T1000 (cell line): Measurements from ENCODE around the gene OPCML.

Experiments
- DNase-seq: peaks from one replicate; lab custom pipeline; 2025; ENCODE audit warnings: mixed read lengths; lab: John Stamatoyannopoulos, UW

OPCML gene

DNA sequence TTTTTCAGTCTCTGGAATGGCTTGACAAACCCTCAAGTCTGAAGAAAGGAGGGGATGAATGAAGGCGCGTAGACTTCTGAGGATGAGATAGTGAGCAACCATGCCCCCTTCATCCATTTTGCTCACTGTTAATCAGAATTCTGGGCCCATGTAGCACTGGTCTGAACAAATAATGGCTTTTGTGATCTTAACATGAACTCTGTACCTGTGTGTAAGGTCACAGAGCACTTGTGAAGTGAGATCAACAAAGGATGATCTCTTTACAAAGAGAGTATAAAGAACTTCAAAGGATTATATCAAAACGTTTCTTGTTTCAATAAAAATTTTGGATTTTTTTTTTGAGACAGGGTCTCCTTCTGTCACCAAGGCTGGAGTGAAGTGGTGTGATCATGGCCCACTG is 976.7 kb downstream of the OPCML start:
- no peak for DNase-seq

DNA sequence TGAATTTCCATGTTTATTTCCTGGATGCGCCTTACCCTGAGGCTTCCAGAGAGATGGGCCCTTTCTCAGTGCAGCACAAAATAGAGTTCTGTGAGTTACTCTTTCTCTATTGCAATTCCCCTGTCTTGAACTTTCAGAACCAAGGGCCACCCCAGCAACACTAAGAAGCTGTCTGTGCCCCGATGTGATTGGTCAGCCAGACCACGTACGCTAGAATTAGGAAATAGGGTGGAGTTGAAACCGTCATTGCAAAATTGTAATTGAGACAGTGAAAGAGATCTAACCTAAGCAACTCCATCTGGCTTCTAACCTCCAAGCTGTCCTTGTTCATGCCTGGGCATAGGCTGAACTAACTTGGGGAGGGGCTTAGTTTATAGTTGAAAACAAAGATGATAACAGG is 981.3 kb downstream of the OPCML start:
- DNase-seq: no peak

DNA sequence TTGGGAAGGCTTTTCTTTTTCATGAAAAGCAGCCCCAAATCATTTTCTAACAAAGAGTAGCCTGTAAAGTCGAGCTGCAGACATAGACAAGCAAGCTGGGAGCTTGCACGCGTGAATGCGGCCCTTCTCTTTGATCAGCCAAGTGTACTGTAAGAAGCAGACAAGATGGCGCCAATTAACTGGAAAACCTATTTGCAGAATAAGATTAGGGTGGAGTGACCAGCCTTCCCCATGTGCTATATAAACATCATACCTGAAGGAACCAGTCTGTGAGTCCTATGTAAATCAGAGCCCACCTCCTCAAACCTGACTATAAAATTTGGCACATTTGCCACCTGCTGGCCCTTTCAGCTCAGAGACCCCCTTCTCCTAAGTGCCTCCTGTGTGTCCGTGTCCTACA is 982.7 kb downstream of the OPCML start:
- DNase-seq: no peak

DNA sequence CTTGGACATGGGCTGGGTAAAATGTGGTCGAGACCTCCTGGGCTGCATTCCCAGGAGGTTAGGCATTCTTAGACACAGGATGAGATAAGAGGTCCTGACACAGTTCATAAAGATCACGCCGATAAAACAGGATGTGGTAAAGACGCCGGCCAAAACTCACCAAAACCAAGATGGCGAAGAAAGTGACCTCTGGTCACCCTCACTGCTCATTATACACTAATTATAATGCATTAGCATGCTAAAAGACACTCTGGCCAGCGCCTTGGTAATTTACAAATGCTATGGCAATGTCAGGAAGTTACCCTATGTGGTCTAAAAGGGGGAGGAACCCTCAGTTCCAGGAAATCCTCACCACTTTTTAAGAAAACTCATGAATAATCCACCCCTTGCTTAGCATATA is 983.3 kb downstream of the OPCML start:
- no peak for DNase-seq

DNA sequence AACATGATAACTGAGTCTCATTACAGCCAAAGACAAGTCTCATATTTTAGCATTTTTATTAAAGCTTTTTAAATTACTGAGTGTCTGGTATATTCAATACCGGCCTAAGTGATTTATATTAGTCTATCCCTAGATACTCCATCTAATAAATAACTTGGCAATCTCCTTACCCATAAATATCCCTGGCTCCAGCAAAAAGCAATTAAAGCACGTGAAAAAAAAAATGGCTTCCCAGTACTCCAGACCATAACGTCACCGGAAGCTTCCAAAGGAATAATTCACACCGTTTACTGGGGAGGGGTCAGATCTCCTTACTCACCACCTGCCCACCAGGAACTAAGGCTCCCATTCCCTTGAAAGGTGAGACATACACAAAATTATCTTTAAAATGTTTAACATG is 988.3 kb downstream of the OPCML start:
- DNase-seq: no peak

DNA sequence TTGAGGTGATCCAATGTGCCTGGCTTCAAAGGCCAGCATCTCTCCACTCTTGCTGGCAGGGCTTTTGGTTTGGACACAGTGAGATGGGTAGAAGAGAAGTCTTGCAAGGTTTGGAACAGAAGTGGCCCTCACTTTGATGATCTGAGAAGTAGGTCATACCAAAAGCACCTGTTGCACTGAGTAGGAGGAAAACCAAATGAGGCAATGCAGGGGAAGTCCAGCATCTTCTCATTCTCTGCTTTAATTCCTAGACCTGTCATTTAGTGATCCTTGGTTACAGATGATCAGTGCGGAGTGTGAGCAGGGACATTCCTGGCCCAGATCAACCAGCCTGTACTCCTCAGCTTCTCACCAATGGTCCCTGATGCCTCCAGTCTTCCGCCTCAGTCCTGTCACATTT is 990.5 kb downstream of the OPCML start:
- no peak for DNase-seq

DNA sequence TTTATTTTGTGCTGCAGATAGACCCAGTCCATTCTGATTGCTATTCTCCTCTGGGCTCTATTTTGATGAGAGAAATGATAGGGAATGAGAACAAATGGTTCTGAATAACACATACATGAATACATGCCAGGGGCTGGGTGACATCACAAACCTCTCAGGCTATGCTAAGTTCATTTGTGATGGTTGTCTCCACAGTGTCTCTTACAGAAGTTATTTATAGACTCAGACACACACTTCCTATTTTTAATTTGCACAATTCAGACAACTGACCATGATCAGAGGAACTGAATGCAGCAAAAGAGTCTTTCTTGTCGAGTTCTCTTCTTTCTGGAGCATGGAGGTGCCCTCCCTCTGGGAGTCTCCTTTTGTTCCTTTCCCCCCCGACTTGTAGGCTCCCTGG is 991.7 kb downstream of the OPCML start:
- DNase-seq: no peak

DNA sequence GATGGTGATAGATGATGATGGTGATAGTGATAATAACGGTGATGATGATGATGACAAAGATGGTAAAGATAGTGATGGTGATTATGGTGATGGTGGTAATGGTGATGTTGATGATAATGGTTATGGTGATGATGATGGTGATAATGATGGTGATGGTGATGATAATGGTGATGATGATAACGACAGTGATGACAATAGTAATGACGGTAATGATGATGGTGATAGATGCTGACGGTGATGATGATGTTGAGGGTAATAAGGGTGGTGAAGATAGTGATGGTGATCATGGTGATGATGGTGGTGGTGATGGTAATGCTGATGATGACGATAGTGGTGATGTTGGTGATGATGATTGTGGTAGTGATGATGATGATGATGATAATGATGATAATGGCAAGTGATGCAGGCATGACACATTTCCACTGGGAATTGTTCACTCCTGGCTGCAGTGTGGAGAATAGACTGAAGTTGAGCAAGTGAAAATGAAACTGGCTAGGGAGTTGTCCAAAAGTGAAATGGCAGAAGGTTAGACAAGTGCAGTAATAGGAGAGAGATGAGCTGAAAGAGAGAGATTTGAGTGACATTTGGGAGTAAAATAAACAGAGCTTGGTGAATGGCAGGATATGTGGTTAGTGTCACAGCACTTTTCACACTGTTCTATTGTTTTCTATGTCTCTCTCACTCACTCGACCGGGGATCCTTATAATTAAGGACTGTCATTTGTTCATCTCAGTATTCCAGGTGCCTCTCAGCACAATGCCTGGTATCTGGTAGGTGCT is 992.5 kb downstream of the OPCML start:
- DNase-seq: no peak

DNA sequence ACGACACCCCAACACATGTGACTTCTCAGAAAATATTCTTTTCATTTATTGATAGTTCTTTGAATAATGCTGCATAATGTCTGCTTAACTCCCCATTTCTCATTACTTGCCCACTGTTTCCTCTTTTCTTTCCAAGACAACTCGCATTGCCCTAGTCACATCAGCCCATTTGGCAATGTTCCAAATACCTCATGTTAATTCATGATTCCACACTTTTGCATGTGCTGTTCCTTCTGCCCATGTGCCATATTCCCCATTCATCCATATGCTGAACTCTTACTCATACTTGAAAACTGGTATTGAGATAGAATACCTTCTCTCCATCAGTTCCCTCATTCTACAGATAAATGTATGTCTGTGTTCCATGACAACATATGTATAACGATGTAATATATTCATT is 993.7 kb downstream of the OPCML start:
- DNase-seq: no peak

DNA sequence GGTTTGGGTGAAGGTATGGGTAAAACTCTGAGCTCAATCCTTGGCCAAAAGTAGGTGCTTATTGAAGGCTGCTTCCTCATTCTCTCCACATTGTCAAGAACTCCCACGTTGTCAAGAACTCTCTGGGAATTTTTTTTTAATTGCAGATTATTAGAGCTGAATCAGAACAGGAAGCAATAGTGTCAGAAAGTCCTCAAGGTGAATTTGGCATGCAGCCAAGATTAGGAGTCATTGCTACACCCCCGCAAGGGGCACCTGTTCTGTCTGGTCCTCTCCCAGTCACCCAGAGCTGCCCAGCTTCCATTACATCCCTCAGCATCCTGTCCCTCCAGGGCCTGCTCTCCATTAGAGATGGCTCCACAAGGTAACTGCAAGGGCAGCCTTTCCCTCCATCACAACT is 996.5 kb downstream of the OPCML start:
- no peak for DNase-seq

DNA sequence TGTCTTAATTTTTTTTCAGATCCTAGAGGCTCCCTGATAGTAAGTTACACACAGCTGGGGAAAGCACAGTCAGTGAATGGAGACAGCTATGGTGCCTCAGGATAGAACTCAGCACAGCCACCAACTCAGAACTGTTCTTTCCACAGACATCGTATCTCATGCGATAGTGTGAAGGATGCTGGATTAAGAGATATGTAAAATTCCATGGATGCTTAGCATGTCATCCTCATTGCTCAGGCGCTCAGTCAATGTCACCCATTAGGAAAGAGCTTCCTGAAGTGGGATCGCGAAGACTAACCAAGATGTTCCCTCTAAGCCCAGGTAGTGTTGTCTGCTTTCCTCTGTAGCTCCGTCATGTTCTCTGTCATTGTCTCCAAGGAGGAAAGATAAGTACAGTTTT is 1000.4 kb downstream of the OPCML start:
- no peak for DNase-seq

DNA sequence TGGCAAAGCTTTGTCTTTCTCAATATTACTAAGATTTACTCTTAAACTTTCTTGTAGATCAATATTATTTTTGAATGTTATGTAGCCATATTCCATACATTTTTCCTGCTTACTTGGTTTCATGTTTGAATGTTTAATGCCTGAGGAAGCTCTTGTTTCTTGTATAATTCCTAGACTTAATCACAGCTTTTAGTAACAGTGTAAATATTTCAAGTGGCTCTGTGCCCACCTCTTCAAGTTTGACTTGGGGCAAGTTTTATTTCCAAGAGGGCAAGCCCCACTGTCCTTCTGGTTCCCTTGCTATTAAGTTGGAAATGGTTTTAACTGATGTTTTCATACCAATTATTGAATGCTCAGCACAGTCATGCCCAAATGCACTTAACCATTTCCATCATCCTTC is 1004.1 kb downstream of the OPCML start:
- no peak for DNase-seq

DNA sequence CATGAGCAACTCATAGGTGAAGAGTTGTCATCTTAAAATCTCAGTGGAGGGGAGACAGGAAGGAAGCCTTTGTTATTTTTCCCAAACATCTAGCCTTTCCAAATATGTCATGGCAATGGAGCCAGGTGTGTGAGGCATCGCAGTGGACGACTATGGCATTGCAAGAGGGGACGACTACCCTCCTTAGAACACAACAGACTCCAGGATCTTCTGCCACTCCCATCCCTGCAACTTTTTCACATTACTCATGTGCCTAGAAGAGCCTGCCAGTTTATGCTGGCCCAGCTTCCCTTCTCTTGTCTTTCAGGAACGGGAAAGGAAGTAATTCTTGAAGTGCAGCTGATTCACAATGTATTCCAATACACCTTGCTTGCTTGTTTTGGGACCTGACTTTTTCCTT is 1008.4 kb downstream of the OPCML start:
- no peak for DNase-seq

DNA sequence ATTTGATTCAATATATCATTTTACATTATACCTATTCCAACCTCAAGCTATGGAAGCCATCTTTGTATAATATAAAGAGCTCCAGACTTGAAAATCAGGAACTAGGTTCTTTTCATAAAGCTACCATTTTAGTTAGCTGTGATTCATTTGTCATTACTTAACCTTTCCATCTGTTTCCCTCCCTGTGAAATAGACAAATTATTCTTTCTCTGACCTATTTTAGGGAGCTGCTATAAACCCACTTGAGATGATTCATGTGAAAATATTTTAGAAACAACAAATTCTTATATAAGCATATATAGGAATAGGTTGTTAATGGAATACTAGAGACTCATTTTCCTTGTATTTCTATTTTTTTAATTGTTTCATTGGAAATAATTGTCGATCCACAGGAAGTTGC is 1012.1 kb downstream of the OPCML start:
- no peak for DNase-seq

DNA sequence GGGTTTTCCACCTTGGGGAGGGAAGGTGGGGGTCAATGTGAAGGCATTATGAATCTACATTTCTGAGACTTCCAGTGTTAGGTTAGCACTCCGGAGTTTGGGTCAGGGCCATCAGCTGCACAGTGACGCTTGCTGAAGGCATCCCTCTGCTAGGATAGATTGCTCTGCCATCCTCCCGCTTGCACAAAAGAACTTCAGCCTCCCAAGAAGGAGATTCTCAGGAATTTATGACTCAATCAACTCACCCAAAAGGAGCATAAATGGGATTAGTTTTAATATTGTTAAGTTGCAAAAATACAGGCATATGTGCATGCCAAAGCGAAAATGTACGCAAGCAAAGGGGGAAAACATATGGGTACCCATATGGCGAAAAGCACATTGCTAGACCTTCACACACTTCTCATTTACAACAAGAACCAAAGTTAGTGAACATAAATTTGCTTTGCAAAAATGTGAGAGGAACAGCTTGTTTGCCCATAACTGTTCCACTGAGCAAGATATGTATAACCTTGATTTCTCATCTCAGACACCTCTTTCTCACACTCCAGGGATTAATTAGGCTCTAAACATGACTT is 1013.0 kb downstream of the OPCML start:
- DNase-seq: no peak

DNA sequence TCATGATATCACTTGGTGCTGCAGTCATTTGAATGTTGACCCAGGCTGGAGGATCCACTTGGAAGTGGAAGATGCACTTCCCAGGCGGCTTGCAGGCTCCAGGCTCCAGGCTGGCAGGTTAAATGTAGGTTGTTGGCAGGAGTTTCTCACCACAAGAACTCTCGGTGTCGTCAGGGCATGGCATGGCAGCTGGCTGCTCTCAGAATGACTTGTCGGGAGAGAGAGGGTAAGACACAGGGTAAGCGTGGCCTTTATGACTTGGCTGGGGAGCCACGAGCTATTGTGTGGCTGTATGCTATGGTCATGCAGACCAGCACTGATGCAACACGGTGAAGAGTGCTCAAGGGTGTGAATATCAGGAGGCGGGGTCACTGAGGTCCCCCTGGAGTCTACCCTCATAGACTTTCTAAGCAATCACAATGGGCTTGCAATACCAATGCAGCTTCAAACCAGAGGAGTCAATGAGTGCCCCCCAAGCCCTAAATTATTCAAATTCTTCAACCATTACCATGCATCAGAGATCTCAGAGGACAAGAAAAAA is 1027.7 kb downstream of the OPCML start:
- DNase-seq: no peak

DNA sequence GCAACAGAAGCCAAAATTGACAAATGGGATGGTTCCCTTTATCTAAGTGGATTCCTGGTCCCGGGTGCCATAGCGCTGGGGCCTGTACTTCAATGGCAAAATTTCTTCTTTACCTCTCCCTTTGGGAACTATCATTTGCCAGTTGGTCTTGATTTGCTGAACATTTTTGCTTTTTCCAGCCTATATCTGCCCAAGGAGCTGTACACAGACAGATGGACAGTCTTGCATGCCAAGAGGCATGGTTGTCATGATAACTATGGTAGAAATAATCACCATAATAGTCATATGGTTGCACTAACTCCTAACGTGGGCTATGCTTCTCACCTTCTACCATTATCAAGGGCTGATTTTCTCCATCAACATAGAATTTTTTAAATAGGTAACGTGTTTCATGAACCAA is 1030.9 kb downstream of the OPCML start:
- no peak for DNase-seq

DNA sequence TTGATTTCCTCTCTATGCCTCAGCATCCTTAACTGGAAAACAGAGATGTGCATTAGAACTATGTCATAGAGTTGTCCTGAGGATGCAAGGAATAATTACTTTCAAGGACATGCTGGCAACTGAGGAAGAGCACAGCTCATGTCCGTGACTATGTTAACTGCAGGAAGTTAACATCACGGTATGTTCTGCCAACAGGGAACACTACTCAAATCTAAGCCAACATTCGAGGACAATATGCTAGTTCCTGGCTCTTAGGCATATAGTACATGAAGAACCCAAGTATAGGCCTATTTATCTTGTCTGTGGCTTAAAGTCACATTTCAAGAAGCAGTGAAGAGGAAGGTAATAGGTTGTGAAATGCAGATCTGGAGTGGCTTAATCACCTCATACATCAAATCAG is 1032.6 kb downstream of the OPCML start:
- DNase-seq: no peak

DNA sequence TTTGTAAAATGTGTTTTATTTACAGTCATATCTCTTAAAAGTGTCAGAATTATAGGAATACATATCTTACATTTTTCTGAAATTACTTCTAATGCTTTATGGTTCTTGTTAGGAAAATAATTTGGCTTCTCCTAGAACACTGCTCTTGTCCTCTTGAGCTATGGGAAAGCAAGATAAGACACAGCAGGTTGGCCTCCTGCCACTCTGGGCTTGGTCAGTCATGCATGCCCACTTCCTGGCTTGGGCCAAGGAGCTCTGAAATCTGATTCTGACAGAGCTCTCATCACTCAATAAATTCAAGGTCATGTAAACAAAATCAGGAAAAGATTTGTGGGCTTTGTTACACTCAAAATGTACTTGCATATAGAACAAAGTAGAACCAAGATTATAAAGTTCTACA is 1036.0 kb downstream of the OPCML start:
- DNase-seq: no peak

DNA sequence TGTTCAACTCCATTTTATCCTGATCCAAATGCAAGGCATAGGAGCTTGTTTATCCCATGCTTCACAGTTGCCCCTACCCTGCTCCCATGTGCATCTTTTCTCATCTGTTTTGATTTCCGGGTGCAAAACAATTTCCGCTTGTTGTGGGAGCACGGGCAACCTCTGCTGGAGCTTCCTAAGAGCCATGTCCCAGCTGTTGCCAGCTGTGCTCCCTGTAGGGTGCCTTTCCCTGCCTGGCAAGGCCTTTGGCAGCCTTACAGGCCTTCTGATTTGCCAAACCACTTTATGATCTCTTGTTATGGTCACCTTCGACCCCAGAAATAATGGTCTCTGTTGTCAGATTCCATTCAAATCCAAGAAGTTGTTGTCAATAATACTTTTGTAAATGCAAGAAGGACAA is 1038.5 kb downstream of the OPCML start:
- DNase-seq: no peak

DNA sequence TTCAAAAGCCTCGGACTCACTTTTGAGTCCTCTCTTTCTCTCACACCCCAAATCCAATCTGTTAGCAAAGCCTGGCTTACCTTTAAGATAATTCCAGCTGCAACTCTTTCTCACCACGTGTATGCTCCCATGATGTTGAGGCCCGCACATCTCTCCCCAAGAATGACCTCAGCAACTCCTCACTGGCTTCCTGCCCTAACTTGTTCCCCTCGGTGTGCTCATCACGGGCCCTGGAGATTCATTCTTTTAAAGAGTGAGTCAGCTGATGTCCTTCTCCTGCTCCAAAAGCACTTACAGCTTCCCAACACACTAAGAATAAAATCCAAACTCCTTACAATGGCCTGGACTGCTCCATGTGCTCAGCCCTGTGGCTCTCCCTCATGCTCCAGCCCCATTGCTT is 1041.3 kb downstream of the OPCML start:
- no peak for DNase-seq

DNA sequence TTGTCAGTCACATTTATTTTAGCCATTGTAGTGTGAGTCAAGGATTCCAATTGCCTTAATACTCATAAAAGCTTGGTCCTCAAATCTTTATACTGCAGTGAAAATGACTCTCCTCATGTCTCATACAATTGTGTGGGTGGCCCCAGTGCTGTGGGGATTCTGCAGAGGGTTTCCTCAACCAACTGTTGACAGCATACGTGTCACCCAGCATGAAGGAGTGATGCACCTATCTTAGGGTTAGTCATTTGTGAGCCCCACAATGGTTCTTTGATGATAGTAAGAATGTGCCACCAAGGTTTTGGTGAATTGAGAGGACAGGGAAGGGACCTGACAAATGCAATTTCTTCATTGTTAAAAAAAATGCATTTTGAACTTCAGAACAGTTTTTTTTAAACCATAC is 1046.2 kb downstream of the OPCML start:
- DNase-seq: no peak

DNA sequence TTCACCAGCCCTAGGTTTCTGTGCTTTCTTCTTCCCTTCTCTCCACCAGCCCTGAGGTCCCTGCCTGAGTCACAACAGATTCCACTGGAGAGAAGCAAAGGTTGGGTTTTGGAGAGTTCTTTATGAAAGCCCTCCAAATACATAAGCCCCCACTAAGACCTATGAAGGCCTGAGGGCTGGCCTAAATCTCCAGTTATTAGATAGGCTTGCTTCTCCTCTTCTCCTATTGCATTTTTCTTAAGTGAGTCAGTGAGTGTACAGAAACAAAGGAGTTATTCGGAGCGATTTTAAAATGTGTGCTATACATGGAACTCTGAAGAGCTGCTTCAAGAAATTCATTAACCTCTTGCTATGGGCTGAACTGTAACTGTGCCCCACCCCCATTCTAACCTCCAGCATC is 1057.3 kb downstream of the OPCML start:
- no peak for DNase-seq
